ENCODE measurements around the gene MXI1.

- TF ChIP-seq RARB (CRISPR knock-in tag; IDR thresholded peaks at IDR 0.05) (no peak), ZFP3 (CRISPR knock-in tag; IDR thresholded peaks at IDR 0.05) (no peak), ESRRG (CRISPR knock-in tag; IDR thresholded peaks at IDR 0.05) (no peak), TOX (CRISPR knock-in tag; IDR thresholded peaks at IDR 0.05; ENCODE audit: borderline replicate concordance) (no peak), TCF4 (CRISPR knock-in tag; IDR thresholded peaks at IDR 0.05; ENCODE audit: borderline replicate concordance) (no peak), ZNF70 (CRISPR knock-in tag; IDR thresholded peaks at IDR 0.05) (no peak)
- TF ChIP-seq, protein P1, sequence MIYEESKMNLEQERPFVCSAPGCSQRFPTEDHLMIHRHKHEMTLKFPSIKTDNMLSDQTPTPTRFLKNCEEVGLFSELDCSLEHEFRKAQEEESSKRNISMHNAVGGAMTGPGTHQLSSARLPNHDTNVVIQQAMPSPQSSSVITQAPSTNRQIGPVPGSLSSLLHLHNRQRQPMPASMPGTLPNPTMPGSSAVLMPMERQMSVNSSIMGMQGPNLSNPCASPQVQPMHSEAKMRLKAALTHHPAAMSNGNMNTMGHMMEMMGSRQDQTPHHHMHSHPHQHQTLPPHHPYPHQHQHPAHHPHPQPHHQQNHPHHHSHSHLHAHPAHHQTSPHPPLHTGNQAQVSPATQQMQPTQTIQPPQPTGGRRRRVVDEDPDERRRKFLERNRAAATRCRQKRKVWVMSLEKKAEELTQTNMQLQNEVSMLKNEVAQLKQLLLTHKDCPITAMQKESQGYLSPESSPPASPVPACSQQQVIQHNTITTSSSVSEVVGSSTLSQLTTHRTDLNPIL (CRISPR knock-in tag; IDR thresholded peaks at IDR 0.05; ENCODE audit: low read depth), result no peak
Observed at GRCh38 chr10:110209926-110210673, 2.7 kb downstream of the MXI1 start.
